GM21723 (cell line): ENCODE measurements around the gene EQTN.
"Not testable (repeated sequence)": the region's sequence is repeated elsewhere in the genome, so short reads cannot be mapped to it uniquely, and the experiment has no call there.

Experiments
- ATAC-seq: cut with Tn5 transposase; IDR thresholded peaks from one replicate; pipeline ENCODE4 v1.9.1; 2021; ENCODE audit warnings: mild to moderate bottlenecking, moderate library complexity; ENCODE audit not compliant: unreplicated experiment

The EQTN gene

DNA sequence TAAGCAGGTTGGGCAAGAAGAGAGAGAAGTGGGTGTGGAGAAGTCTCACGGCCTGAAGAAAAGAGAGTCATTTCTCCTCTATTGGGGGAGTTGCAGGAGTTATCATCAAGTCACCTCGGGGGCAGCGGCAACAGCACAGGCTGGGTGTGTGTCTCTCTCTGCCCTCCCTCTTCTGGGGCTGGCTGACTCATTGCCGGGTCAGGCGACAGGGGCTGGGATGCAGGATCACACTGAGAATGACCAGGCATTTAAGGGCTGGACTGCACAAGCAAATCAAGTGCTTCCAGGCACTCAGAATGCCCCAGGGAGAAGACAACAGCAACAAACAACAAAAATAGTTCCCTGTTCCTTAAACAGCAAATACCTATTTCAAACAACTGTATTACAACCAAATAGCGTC, 6.3 kb upstream of the EQTN start:
- ATAC-seq = no peak

DNA sequence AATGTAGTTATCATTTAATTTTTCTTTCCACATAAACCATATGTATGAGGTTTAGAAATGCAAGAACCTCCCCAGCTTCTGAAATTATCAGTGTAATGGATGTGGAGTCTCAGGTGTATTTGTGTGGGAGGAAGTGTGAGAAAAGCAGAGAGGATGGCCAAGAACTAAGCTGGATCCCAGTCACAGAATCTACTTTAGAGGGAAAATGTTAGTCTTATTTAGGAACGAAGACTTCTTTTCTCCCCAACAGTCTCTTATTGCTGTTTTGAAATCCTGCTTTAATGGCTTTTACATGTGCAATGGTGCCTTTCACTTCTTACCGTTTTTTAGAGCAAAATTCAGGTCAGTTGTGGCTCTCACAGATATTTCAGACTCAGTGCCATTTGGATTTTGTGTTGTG, 3.0 kb downstream of the EQTN start:
- ATAC-seq = no peak

DNA sequence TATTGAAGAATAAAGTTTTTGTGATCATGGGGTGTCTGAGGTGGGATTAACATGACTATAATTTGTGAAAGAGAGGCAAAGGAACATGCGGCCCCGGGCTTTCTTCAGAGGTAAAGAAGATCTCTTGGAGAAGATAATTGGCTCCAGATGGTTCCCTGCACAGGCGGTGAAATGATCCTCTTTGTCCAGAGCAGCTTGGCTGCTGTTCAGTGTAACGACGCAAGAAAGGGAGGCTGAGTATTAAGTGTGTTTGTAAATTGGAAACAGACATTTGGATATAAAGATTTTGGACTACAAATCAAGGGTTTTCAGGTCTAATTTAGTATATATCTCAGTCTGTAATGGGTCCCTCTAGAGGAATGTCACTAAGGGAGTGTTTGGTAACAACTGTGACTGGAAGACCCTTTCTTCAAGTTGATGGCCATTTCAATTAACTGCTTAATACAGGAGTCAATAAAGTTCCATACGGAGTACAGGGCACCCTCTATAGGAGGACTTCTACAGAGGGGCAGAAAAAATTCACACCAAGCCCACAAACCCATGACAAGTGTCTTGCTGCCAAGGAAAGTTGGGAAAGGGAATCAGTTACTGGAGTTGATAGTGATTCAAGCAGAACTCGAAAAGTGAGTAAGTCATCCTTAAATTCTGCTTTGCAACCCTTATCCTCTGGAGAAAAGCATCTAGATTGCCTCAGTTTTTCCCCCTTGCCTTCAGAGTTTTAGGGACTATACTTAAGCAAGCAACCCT, 4.1 kb downstream of the EQTN start:
- no peak for ATAC-seq

DNA sequence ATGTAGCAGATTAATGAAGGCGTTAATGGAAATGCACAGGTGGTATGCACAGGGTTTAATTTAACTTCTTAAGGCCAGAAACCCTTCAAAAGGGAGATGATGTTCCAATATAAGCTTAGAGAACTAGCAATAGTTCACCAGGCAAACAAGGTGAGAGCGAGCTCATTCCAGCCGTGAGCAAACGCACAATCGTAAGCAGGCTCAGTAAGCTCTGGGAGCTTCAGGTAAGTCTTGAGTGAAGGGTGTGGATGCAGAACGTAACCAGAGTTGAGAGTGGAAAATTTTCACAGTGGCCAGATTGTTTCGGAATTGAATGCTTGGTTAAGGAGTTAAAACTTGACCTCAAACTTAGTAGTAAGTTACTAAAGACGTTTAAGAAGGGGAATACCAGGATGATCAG, 5.7 kb downstream of the EQTN start:
- no peak for ATAC-seq

DNA sequence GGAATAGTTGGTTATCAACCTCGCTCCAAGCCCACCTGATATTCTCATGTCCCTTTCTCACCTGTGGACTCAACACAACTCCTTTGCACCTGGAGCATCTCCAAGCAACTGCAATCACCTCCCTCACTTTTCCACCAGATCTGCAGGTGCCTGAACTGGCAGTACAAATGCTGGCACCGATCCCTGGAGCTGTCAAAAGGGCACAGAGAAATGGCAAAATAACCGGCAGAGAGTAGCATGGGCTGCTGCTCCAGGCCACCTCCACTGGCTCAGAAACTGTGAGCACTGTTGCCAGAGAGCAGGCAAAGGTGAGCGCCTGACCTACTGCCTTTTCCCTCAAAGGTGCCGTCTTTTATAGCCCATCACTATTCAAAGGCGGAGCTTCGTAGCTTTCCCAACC, 14.7 kb downstream of the EQTN start:
- ATAC-seq = no peak

DNA sequence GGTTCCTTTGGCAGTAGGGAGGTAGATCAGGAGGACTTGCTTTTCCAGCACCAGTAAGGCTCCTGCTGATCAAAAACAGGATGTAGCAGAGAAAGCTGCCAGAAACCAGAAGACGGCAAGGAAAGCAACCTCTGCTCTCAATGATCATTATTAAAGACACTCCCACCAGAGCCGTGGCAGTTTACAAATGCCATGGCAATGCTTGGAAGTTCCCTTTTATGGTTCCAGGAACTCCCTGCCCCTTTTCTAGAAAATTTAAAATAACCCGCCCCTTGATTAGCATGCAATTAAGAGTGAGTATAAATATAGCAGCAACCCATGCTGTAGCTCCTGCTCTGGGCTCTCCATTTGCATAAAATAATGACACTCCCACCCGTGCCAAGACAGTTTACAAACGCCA, 16.1 kb downstream of the EQTN start:
- ATAC-seq = no peak

DNA sequence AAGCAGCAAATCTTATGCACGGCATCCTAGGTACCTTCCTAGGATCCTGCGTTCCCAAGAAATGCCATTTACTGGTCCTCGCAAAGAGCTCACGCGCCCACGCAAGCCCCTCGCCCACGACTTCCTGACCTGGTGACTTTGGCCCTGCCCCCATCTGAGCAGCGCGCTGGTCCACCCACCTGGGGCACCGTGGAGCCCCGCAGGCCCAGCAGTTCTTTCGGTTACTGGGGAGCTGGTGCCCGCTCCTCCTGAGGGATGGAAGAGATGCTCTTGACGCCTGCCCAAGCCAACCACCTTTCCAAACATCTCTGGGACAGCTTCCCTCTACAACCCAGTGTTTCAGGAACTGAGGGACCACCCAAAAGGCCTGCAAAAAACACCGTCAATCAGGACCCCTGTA, 16.7 kb downstream of the EQTN start:
- ATAC-seq = no peak

DNA sequence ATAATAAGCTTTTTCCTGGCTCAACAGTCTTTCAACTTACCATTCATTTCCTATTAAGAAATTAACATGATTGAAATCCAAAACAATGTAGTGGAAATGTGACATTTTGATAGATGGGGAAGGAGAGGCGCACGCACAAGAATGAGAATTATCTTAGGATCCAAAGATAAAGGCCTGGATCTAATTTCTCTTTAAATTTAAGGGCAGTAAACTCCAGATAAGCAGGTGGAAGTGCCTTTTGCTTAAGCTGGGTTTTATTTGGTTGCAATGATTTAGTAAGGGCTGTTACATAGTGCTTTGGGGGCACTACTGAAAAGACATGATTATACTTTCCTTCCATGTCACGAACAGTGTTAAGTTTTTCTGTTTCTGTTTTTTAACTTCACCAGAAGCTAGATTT, 17.3 kb downstream of the EQTN start:
- ATAC-seq = no peak

DNA sequence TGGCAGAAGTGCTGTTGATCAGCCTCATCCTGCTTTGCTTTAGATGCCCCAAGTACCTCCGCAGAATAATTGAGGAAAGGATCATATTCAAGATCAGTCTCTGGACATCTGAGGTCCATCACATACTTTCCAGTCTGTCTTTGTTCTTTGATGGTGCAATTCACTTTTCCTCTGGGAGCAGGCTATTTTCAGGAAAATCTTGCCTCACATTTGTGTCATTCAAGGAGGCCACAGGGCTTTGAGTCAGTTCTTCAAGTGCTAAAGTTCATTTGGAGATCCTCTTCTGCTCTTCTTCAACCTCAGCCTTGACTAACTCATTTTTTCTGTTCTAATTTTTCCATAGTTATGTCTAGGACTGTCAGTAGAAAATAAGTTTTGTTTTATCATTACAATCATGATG, 18.6 kb downstream of the EQTN start:
- ATAC-seq = no peak

DNA sequence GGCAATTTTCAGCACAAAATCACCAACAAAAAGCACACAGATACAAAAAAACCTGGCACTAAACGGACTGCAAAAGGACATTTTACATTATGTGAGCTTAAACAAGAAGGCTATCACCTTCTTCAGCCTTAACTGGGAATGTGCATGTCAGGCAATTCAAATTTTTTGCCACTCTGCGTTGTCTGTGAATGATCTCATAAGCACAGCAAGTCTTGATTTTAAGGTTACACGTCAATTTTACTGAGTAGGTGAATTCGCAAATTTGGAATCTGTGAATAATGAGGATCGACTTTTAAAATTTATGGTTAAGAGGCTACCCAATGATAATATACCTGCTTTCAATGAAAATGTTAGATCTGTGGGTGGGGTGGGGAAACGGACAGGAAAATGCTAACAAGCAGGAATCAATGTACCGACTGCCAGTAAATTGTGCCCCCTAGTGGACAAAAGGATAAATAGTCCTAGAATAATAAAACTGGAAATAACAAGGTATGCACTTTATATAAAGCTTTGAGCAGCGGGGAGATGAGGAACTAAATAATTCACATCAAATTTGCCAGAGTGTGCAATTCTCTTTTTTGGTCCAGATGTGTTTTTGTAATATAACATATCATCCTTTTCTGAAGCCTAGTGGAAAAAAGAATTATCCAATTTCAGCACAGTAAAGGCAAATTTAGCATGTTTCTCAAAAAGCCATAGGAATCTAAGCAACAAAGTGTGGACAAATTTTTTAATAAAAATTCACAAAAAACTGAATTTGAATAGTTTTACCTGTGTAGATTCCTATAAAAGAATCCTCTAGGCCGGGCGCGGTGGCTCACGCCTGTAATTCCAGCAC, 20.5 kb downstream of the EQTN start:
- ATAC-seq = no peak

DNA sequence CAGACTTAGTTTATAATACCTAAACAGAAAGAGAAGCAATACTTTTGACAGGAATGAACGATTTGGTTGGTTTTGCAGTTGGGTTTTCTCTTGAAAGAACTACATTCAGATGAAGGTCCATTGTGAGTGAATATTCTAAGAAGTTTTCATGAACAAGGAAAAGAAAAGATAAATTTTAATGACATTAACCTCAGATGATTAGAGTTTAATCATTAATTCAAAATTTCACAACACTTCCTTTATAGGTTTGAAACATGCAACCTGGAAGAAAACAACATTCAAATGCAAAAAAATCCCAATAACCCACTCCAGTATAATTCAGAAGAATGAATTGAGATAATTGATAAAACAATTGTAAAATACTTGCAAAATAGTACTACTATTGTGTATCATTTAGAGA, 23.8 kb downstream of the EQTN start:
- no peak for ATAC-seq

DNA sequence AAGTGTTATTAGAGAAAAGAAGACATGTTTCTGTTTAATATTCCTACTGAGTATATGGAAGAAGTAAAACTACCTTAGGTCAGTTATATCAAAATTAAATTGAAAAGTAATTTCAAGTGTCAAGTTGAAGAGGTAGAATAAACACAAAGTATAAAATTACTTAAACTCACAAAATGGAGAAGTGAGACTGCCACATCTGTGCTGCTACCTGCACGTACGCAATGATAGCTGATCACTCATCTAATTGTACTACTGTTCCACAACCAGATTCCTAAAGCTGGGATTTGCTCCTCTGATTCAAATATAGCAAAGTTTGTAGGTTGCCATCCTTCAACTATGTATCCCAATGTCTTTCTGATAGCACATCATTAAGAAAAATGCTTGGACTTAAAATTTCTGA, 24.8 kb downstream of the EQTN start:
- peak; percentile 66 for ATAC-seq

DNA sequence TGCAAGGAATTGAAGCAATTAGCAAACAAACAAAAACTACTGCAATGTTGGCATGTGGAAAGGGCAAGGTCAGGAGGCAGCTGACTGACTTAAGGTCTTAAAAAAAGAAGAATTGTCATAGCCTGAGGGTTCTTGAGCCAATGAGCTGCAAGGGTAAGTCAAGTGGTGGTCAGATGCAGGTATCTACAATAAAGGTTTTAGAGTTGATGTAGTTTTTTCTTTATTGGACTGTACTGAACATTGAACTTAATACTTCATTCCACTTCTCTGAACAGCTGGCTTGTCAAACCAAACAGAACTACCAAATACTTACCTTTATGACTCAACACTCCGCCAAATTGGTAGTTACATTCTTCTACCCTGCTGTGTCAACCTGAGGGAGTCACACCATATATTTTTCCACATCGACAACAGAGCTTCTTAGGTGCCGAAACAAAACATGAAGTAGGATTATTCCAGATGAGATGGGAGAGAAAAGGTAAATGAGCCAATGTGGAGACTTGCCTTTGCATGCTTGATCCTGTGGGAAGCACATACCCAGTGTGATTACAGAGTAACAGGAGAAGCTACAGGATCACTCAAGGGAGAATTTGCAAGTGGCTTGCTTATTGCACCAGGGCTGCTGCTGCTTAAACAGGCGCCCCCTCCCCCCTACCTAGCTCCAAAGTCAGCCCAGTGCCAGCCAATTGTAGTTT, 35.3 kb downstream of the EQTN start:
- ATAC-seq = no peak

DNA sequence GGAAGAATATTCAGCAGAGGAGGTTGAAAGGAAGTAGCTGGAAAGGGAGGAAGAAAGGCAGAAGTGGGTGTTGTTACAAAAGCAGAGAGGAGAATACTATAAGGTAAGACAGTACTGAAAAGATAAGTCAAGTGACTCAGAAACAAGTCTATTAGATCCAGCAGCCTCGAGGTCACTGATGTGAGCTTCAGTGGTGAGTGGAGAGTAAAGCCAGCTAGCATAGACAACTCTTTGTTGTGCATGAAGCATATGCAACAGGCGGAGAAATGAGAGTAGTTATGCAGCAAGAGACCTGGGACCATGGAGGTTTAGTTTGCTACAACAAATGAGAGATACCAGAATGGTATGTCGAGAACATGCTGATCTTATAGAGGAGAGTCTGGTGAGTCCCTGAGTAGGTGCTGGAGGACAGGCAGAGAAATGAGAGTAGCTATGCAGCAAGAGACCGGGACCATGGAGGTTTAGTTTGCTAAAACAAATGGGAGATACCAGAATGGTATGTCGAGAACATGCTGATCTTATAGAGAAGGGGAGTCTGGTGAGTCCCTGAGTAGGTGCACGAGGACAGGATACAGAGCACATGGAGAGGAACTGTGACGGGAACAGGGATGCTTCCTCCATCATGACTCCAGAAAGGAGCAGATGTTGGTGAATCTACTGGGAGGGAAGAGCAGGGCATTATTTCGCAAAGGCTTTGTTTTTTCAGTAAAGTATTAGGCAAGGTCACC, 36.0 kb downstream of the EQTN start:
- ATAC-seq = no peak

DNA sequence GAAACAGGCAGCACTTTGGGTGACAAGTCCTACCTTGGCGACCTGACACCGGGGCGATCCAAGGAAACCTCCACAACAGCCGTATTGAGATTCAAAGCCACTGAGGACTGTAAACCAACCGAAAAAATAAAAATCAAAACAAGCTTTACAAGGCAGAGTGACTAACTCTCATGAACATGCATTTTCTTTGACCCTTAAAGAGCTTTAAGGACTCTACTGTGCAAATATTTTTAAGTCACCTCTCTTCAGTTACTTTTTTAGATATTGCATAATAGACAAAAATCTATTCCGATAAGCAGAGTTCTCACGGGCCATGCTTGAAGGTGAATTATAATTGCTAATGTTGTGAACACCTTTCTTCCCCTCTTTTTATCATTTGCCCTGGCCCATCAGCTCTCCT, 38.3 kb downstream of the EQTN start:
- no peak for ATAC-seq

DNA sequence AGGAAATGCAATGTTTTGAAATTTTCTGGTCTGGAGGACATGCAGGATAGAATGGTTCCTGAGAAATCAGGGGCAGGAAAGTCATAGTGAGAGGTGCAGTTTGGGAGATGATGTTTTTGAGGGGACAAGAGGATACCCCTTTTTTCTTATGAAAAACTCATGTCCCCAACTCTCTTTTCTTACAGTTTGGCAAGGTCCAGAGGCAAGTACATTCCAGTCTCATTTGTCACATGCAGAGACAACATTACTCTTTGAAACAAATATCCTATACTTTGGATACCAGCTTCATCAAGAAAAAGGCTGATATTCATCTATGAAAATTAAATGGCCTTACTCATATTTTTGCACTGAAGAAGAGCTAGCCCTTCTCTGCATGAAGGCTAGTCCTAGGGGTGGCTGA, 48.2 kb downstream of the EQTN start:
- no peak for ATAC-seq

DNA sequence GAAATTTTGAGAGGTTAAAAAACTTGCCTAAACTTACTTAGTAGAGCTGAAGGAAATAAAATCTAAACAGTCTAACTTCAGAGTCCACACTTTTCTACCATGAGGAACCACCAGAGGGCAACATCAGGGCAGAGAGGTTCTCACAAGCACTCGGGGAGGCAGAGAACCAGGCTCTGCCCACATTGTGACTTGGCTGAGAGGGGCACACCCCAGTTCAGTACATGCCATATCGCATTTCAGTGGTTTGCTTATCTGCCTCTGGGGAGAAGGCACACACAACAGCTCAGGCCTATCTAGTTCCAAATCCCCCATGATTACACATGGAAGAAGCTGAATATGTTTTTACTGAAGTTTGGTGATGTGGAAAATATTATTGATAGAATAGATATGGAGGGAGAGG, 49.2 kb downstream of the EQTN start:
- peak; percentile 74 for ATAC-seq

DNA sequence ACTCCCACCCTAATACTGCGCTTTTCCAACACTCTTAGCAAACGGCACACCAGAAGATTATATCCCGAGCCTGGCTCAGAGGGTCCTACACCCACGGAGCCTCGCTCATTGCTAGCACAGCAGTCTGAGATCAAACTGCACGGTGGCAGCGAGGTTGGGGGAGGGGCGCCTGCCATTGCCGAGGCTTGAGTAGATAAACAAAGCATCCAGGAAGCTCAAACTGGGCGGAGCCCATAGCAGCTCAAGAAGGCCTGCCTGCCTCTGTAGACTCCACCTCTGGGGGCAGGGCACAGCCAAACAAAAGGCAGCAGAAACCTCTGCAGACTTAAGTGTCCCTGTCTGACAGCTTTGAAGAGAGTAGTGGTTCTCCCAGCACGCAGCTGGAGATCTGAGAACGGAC, 57.3 kb downstream of the EQTN start:
- ATAC-seq = not testable (repeated sequence)
